GM12891 (cell line): ENCODE data around the gene MTHFR.

Experiments used
- POLR2A ChIP-seq: IDR thresholded peaks from 2 replicates; pipeline ENCODE4 v1.6.1; 2011; ENCODE audit warnings: low read depth, low read length, control low read depth
- POLR2AphosphoS5 ChIP-seq: IDR thresholded peaks from 2 replicates; pipeline ENCODE4 v1.6.1; 2011; ENCODE audit warnings: low read depth, low read length, control low read depth
- TAF1 ChIP-seq: IDR thresholded peaks from 2 replicates; pipeline ENCODE4 v1.6.1; 2011; ENCODE audit warnings: low read depth, low read length, control low read depth

DNA sequence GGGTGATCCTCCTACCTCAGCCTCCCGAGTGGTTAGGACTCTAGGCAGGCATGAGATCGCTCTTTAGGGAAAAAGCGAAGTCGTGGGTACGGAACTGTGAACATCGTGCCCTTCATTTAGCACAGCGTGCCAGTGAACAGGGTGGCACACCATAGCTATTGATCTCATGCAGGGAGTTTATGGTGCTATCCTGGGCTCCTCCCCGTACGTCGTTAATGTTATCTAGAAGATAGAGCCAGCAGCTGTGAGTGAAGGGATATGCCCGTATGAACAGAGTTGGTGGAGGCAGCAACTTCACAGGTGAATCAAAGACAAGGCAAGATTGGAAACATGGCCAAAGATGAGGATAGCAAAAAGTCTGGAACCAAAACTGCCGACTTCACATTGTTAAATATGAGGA is 11.4 kb upstream of the MTHFR start:
- no peak for TF ChIP-seq POLR2A
- TF ChIP-seq TAF1, result no peak
- no peak for TF ChIP-seq POLR2AphosphoS5
